NT2/D1 (cell line): ENCODE data around the gene SLC26A9.

Source experiments
- SUZ12 ChIP-seq: IDR thresholded peaks from 2 replicates; pipeline ENCODE4 v1.6.1; 2011; ENCODE audit not compliant: insufficient read length, insufficient read depth; ENCODE audit errors: extremely low read depth
- ZNF274 ChIP-seq: IDR thresholded peaks from 2 replicates; pipeline ENCODE4 v1.6.1; 2011; ENCODE audit warnings: mild to moderate bottlenecking, low read depth, low read length

DNA sequence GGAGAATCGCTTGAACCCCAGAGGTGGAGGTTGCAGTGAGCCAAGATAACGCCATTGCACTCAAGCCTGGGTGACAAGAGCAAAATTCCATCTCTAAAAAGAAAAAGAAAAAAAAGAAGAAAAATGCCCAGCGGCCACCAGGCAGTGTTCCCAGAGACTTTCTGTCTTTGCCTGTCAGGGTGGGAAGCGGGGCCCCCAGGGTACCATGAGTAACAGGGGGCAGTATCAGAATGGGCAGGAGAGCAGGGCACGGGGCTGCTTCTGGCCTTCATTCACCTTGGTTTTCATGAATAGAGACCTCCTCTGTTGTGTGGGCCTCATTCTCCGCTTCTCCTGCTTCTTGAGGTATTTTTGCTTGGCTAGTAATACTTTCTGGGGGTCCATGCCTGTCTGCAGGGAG is 20.4 kb downstream of the SLC26A9 start:
- TF ChIP-seq SUZ12 (no peak), ZNF274 (no peak)
